ENCODE measurements around the gene TACC2.

The TACC2 gene

DNA sequence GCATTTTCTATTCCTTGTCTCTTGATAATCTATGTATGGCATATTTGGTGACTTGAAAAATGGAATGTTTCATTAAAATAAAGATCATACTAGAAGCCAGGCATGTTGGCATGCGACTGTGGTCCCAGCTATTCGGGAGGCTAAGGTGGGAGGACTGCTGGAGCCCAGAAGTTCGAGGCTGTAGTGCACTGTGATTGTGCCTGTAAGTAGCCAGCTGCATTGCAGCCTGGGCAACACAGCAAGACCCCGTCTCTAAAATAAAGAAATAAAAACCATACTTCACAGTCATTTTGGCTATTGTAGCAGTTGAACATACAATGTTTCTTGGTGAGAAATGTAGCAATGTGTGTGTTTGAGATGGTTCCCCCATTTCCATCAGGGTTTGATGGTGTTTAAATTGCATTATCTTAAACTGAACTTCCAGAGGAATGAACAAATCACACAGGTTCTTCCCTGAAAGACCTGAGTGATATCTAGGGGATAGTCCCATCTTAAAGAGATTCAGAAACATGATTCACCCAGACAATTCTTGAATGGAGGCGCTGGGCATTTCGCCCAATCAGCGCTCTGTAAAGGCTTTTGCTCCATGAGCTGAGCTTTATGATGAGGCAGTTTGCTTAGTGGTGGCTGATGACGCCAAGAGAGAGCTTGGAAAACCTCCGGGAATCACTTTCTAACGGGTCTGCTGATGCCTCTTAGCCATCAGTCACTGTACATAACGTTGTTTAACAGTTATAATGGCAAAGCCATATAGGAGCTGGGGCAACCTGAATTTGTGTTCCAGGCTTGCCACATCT, 262.7 kb downstream of the TACC2 start:
- DNase-seq (ENCODE audit: low read depth), result no peak

DNA sequence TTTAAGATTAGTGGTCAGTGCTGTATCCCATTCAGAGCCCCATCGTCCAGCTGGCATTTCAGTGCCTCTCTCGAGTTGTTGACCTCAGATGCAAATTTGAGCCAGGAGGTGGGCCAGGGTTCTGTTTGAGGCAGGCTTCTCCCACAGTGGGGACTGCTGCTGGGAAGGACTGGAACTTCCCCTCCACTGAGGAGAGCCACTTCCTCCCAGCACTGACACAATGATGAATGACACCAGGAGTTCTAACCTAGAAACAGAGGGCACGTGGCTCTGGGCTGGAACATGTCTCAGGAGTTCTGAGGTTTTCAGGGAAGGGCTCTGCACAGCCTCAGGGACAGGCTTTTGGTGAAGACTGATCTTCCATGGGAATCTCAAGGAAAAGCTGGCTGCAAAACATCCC, 263.8 kb downstream of the TACC2 start:
- DNase-seq (ENCODE audit: low read depth), result no peak

DNA sequence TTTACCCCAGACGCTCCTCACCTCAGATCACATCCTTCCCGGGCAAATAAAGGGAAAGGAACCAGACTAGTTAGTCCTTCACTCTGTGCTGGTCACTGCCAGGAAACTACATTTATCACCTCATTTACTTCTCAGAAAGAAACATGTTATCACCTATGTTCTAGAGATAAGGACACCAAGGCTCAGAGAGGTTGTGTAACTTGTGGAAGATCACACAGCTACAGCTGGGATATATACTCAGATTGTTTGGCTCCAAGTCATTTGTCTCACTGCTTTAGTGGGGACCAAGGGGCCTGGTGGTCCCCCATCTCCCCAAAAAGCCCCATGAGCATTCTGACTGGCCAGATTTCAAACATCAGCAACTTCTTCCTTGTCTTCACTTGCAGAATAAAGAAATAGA, 264.6 kb downstream of the TACC2 start:
- no peak for DNase-seq (ENCODE audit: low read depth)

DNA sequence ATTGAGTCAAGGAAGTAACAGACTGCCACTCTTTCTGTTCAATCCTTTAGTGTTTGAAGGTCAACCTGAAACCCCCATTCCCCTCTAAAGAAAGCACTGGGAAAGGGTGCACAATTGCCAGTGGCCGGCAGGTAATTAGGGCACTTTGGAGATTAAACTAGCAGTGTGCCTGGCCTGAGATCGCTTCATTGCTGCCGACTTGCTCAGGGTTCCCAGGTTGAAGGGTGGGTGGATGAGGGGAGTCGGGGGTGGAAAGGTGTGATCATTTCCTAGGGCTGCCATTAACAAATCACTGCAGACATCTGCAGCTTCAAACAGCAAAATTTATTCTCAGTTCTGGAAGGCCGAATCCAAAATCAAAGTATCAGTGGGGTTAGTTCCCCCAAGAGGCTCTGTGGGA, 265.9 kb downstream of the TACC2 start:
- DNase-seq (ENCODE audit: low read depth), result no peak

DNA sequence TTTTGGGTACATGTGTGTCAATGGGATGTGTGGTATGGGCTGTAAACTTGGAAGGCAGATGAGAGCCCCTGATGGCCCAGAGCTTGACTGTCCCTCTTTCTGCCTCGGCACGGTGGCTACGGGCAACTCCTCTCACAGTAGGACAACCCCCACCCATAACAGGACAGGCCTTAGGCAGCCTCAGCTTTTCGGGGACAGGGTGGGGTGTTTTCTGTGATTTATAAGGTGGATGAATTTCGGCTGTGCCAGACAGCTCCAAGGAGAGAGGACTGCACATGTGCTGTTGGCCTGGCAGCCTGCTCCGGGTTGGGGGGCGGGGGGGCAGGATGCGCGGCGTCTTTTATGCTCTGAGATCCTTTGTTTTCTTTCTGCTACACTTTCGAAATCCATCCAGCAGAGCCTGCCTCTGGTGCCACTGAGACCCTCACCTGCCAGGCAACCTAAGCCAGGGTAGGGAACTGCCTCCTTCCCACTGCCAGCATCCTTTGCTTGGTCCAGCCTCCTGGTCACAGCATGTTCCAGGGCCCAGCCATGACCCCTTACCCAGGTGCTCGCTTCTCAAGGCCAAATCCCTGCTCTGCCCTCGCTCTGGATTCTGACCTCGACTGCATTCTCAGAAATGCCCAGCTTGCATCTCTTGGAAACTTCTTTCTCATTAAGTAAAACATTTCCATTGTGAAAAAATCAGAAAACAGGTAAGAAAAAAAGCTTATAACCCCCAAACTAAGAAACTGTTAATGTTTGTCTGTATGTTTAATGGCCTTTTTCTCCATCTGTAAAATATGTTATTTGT, 266.7 kb downstream of the TACC2 start:
- no peak for DNase-seq (ENCODE audit: low read depth)

DNA sequence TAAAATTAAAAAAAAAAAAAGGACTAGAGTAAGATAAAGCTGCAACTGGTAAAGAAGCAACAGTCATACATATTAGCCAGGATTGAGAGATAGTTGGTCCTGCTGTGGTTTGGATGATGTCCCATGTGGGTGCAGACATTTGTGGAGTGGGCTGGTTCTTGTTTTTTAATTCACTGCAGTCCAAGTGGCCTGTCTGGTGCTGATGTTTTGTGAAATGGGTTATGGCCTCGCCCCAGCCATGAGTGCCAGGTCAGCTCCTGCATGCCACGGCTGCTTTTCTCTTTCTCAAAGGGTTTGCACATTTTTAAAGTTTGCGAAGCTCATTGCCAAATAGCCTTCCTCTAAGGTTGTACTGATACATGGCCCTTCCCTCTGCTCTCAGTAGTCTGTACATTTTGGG, 268.1 kb downstream of the TACC2 start:
- no peak for DNase-seq (ENCODE audit: low read depth)

DNA sequence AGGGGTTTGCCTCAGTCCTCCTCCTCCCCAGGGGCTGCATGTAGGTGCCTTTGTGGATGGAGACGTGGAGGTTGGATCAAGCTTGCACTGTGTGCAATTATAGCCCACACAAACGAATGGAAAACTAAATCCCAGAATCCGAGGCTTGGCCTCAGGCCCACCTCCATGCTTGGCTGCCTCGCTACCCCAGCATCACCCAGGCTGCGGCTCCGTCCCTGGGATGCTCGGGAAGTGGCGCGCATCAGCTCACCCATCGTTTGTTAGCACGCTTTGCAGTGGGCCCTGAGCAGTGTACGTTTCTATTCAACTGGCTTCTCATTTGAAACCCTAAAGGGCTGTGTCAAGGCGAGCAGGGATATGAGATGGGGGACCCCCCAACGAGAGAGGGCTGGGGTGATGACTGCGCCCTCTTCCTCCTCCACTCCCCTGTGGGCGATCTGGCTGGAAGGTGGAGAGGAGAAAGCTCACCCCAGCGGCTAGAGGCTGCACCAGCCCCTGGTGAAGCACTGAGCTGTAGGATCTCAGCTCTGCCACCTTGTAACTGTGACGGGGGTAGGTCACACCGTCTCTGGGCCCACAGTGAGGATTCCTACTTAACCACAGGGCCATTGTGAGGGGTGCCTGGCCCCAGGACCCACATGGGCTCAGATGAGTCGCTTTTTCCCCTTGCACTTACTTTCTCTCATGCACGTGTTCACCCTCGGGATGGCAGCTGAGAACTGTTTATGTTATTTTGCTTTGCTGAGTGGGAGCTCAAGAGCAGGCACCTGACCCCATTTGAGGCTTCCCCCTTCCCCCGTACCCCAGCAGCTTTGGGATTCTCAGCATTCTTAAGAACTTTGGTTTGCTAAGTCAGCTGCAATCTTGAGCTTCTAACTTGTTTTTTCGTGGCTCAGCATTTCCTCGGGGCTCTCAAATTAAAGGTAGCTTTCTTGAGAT, 269.4 kb downstream of the TACC2 start:
- no peak for DNase-seq (ENCODE audit: low read depth)

DNA sequence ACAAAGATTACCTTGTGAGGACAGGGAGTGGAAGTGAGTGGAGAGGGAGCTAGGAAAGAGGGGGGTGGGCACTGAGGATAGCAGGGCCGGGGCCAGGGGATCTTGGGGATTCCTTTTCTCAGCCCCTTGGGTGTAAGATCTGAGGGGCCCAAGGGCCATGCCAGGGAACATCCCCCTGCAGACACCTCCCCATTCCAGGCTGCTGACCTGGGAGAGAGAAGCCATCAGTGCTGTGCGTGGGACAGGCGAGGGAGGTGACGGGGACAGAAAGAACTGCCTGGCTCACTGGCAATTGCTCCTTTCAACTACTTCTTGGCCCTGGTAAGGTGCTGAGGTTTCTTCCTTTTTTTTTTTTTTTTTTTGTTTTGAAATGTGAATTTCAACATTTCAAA, 270.1 kb downstream of the TACC2 start:
- no peak for DNase-seq (ENCODE audit: low read depth)

DNA sequence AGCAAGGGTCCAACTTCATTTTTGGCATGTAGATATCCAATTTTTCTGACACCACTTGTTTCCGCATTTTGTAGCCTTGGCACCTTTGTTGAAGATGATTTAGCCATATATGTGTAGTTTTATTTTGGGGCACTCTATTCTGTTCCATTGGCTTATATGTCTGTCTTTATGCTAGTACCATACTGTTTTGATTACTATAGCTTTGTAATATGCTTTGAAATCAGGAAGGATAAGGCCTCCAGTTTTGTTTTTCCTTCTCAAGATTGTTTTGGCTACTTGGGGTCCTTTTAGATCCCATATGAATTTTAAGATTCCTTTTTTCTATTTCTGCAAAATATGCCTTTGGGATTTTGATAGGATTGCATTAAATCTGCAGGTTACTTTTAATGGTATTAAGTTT, 272.6 kb downstream of the TACC2 start:
- no peak for DNase-seq (ENCODE audit: low read depth)

DNA sequence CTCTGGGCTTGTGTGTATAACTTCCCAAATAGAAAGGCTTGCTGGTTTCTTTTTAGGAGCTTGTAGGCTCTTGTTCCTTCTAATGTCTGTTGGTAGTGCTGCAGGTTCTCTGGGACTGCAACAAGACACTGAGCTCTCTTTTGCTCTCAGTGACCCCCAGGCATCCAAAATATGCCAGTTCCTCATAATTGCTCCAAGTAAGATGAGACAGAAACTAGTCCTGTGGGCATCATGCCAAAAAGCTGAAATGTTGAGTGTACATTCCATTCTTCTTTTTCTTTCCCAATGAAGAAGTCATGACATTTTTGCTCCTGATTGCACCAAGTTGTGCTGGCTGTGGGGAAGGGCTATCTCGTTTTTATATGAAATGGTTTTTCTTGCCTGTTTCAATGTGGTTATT, 275.0 kb downstream of the TACC2 start:
- DNase-seq (ENCODE audit: low read depth), result no peak

DNA sequence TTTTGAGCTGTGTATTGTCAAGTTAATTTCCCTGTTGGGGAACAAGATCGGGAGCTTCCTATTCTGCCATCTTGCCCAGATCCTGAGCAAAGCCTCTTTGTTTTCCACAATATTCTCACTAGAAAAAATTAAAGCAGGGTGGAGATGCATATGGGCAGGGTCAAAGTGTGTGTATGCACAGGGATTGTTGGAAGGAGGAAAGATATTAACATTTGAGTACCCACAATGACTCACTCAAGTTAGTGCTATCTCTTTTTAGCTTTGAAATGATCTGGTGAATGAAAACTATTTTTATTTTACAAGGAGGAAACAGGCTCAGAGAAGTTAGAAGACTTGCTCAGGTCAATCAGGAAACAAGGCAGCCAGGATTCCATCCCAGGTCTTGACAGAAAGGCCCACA, 275.5 kb downstream of the TACC2 start:
- DNase-seq (ENCODE audit: low read depth), result no peak

DNA sequence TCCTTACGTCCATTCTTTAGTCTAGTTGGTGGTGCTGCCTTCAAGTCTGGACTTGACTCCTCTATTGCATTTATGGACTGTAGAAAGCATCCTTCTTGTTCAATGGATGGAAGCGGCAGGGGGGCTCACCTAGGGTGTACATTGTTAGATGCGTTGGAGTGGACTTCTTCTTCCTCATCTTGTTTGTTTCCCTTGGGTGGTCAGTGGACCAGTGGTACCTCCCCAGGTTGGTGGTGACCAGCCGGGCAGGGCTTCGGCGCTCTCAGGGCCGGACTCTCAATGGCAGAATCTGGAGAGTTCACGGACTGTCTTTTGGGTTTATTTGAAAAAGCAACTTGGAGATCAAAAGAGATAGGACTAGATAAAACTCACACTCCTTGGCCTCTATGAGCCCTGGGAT, 276.0 kb downstream of the TACC2 start:
- no peak for DNase-seq (ENCODE audit: low read depth)

DNA sequence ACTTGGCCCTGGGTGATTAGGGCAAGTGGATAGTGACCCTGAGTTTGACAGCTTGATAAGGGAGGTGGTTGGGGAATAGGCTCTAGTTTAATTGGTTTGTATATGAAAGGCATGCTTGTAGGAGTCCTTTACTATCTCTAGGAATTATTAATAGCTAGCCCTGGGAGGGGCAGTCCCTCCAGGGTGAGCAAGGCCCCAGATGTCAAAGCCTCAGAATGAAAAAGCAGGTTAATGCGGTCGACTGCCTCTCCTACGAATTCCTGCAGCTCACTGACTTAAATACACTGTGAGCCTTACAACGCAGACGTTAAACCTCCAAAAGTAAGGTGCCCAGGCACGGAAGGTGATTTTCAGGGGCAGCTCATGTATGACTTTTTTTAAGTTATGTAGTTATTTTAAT, 276.9 kb downstream of the TACC2 start:
- no peak for DNase-seq (ENCODE audit: low read depth)

DNA sequence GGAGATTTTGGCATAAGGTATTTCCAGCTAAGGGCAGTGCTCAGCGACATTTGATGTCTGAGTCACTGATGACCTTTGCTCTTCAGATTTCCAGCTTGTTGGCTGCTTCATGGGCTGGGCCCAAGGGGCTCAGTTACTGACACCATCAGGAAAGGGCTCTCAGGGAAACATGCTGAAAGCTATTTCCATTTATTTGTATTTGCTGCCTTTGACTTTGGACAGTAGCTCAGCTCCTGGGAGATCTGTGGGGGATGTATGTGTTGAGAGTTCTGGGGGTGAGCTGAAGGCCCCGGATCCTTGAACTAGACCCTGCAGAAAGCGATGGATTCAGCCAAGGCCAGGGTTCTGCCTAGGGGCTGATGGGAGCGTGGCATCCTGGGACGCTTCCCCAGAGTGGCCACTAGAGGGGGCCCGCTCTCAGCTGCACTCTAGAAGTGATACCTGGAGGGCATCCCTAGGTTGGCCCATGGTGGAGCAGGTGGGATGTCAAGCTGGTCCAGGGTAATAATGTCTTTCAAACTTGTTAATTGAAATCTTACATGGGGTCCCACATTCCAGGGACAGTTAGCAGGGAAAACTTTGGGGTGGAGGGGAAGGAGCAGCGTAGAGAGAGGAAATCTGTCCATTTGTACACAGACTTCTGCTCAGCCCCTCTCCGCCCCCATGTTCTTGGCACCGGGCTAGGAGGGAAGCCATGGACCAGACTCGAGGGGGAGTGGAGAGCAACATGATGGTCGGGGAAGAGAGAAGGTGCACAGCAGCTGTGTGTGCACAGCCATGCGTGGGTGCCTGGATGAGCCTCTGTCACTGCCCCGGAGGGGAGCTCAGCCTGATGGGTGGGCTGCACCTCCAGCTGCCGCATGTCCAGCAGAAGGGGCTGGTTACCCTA, 279.1 kb downstream of the TACC2 start:
- peak; percentile 35 for DNase-seq (ENCODE audit: low read depth)

DNA sequence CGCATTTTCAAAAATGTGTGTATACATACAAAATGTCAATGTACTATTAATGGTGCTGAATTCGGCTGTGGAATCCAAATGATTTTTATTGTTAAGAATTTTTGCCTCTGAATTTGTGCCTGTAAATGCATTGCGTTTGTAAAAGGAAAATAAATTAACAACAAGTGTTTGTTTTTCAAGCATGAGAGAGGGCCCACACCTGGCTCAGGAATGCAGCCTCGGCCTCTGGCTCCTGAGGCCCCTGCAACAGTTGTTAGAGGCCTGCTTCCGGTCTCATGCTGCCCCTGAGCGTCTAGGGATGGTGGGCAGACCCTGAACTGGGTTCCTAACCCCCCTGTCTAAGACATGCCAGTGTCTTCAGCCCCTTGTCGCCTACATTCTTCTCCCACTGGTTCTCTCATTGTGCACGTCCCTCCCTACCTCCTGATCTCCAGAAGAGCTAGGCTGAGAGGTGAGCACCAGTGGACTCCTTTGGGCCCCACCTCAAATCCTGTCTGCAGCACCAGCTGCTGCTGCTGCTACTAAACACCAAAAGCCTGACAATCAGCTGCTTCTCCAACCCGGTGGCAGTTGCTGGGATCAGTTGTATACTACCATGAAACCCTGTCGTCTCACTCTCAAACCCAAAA, 280.2 kb downstream of the TACC2 start:
- DNase-seq (ENCODE audit: low read depth), result no peak

DNA sequence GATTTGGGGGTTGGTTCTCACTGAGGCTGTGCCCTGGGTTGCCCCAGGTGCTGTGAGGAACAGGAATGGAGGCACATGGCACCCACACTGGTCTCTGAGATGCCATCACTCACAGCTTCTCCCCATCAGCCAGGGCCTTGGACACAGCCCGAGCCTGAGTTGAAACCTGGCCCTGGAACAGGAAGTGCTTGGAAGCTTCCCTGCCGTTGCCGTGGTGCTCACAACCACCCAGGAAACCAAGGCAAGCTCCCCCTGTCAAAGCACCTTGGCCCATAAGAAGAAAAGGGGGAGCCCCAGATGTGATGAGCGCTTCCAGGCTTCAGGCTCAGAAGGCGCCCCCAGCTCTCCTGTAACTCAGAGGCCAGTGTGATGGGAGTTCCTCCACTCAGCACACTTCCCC, 282.1 kb downstream of the TACC2 start, which contains the start of gene BTBD16:
Gene BTBD16 (plus strand): TSS at position 221 of the 400 bp plus-strand sequence. CDS start 3,786 bp downstream, outside the sequence.
- no peak for DNase-seq (ENCODE audit: low read depth)

DNA sequence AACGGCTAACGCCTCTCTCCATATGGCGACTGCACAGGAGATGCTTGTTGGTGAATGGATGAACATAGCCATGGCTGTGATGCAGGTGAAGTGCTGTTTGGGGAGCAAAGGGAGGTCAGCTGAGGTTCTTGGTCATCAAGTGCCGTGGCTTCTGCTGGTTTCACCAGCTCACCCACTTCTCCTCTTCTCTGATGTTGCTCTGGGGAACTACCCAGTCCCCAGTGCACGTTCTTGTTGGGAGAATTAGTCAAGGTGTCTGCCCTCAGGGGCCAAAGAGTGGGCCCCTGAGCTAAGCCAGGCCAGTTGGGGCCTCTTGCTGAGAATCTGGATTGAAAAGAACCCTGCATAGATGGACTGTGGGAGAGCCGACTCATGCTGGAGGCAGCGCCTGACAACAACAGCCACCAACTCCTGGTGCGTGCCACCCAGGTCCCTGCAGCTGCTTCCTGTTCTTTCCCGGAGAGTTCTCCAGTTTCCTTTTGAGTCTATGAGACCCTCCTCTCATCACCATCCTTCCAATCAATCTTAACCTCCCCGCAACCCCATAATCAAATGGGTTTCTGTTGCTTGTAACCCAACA, 285.1 kb downstream of the TACC2 start:
- no peak for DNase-seq (ENCODE audit: low read depth)

DNA sequence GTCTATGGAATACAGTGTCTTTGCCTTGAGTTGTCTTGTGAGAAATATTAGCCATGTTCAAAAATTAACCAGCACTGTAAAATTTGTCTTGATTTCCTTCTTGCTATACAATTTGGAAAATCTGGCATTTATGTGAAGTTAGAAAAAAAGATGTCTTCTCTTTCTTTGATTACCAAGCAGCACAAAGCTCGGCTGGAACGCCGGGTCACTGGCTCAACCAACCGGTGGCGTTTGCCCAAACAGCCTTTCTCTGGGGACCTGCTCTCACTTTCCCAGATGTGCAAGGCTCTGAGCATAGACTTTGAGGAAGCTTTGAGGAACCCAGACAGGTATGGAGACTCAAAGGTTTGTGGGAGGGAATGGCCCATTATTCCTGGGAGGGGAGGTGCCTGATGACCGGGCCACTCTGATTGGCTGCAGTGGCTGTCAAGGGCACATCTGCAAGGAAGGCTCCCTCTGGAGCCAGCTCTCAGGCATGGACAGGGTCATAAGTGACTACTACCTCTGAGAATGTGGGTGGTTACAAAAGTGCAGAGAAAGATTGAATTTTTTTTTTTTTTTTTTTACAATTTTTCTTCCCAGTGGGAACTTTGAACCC, 287.7 kb downstream of the TACC2 start:
- no peak for DNase-seq (ENCODE audit: low read depth)

DNA sequence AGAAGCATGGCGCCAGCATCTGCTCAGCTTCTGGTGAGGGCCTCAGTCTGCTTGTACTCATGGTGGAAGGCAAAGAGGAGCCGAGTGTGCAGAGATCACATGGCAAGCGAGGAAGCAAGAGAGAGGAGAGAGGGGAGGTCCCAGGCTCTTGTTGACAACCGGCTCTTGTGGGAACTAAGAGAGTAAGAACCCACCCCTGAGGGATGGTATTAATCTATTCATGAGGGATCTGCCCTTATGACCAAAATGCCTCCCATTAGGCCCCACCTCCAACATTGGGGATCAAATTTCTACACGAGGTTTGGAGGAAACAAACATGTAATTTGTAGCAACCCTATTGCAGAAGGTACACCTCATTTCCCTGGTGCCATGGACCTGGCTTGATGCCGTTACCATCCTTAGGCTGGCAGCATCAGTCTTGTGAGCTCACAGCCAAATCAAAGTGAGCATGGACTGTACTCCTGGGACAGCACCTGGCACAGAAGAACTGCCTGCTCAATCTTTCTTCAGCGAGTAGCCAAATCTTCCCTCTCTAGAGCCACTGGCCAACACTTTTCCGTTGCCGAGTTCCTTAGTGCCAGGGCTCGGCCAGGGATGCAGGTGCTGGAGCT, 288.7 kb downstream of the TACC2 start:
- DNase-seq (ENCODE audit: low read depth), result no peak

DNA sequence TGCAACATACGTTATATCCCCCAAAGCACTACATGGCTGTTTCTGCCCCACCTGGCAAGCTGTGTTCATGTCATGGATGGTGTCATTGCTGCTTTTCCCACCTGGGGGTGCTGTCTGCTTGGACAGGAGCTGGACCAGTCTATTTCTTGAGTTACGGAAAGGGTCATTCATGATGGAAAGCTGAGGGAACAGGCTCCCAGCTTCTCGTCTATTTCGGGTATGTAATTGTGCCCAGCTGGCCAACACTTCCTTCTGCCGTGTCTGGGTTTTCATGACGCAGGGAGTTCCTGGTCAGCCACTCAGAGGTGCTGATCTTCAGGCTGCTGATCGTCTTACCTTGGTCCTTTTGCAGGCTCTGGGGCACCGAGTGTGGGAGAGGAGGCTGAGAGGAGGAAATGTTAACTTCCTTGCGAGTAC, 290.8 kb downstream of the TACC2 start:
- no peak for DNase-seq (ENCODE audit: low read depth)
